GM18511 (cell line): ENCODE data around the gene CASTOR2.
"Not testable (repeated sequence)": the region's sequence is repeated elsewhere in the genome, so short reads cannot be mapped to it uniquely, and the experiment has no call there.

Experiments used
- ATAC-seq: cut with Tn5 transposase; IDR thresholded peaks from one replicate; pipeline ENCODE4 v1.9.1; 2021; ENCODE audit warnings: mild to moderate bottlenecking, moderate library complexity; ENCODE audit not compliant: unreplicated experiment

CASTOR2 gene

GRCh38 chr7:74964511-74965119 lies at the start of gene CASTOR2:
TSS of gene CASTOR2 (plus strand) at chr7:74964705. CDS start at chr7:74964986, 281 bp downstream.
- peak; percentile 87 for ATAC-seq

- ATAC-seq: not testable (repeated sequence)
Measured at GRCh38 chr7:74922321-74922890, 42.1 kb upstream of the CASTOR2 start.

GRCh38 chr7:74923644-74924043 lies 40.9 kb upstream of the CASTOR2 start:
- ATAC-seq: not testable (repeated sequence)

- not testable (repeated sequence) for ATAC-seq
Measured at GRCh38 chr7:74926968-74927367, 37.5 kb upstream of the CASTOR2 start.

- ATAC-seq: peak; percentile 27
Measured at GRCh38 chr7:74931563-74932328, 32.8 kb upstream of the CASTOR2 start.

GRCh38 chr7:74939429-74939828 lies 25.1 kb upstream of the CASTOR2 start:
- ATAC-seq: not testable (repeated sequence)

GRCh38 chr7:74941302-74942069 lies 23.0 kb upstream of the CASTOR2 start:
- not testable (repeated sequence) for ATAC-seq

- ATAC-seq: not testable (repeated sequence)
Measured at GRCh38 chr7:74943923-74944322, 20.6 kb upstream of the CASTOR2 start.

- ATAC-seq: not testable (repeated sequence)
Measured at GRCh38 chr7:74947741-74948140, 16.8 kb upstream of the CASTOR2 start.

- not testable (repeated sequence) for ATAC-seq
Measured at GRCh38 chr7:74953774-74954173, 10.7 kb upstream of the CASTOR2 start.

- ATAC-seq: not testable (repeated sequence)
Measured at GRCh38 chr7:74958328-74958727, 6.2 kb upstream of the CASTOR2 start.

- peak; percentile 52 for ATAC-seq
Measured at GRCh38 chr7:74963704-74964510, 598 bp upstream of the CASTOR2 start.

- ATAC-seq: not testable (repeated sequence)
Measured at GRCh38 chr7:74966208-74966854, 1.8 kb downstream of the CASTOR2 start.

- not testable (repeated sequence) for ATAC-seq
Measured at GRCh38 chr7:74966909-74967308, 2.4 kb downstream of the CASTOR2 start.

- ATAC-seq: not testable (repeated sequence)
Measured at GRCh38 chr7:74971431-74971830, 6.9 kb downstream of the CASTOR2 start.

GRCh38 chr7:74972377-74972776 lies 7.9 kb downstream of the CASTOR2 start:
- ATAC-seq: not testable (repeated sequence)

- ATAC-seq: not testable (repeated sequence)
Measured at GRCh38 chr7:74975959-74976358, 11.5 kb downstream of the CASTOR2 start.

- ATAC-seq: not testable (repeated sequence)
Measured at GRCh38 chr7:74977523-74977922, 13.0 kb downstream of the CASTOR2 start.

GRCh38 chr7:74988436-74988835 lies 23.9 kb downstream of the CASTOR2 start:
- ATAC-seq: not testable (repeated sequence)

- ATAC-seq: no peak
Measured at GRCh38 chr7:74993121-74993520, 28.6 kb downstream of the CASTOR2 start.
